Kidney epithelial cell (primary cell): ENCODE measurements around the gene GTF2A1. TPM values are rescaled to one million over a fixed set of nuclear protein-coding genes. Genes with fewer than 3 reads are reported as not detected.

Source experiments
- DNase-seq: peaks from one replicate; pipeline ENCODE4 v3.0.0-alpha.2; 2010; ENCODE audit warnings: low read depth
- H3K27me3 ChIP-seq: 2 replicates; pipeline ENCODE4 v1.6.0; 2011; ENCODE audit warnings: low read length; ENCODE audit not compliant: control insufficient read depth, insufficient read depth
- H3K36me3 ChIP-seq: 2 replicates; pipeline ENCODE4 v1.5.1; 2011; ENCODE audit warnings: low read length; ENCODE audit not compliant: control insufficient read depth, insufficient read depth
- H3K4me3 ChIP-seq: 2 replicates; pipeline ENCODE4 v1.5.1; 2011; ENCODE audit warnings: low read depth, mild to moderate bottlenecking, control low read depth, low read length
- total RNA-seq: library from RNA; depleted of rRNA; stranded (reverse); fragments of >200 nt; gene quantifications from 2 replicates; pipeline ENCODE4 v1.2.3, GENCODE V29; 2015
- TF ChIP-seq, protein P1 (sequence below): IDR thresholded peaks from 2 replicates; pipeline ENCODE4 v1.5.1; 2011; ENCODE audit warnings: mild to moderate bottlenecking, moderate library complexity, low read length, control low read depth, inconsistent platforms; ENCODE audit not compliant: insufficient read depth, poor library complexity, severe bottlenecking

GTF2A1 gene
- total RNA-seq, 1 donor from 2014 or later = 31.9 TPM

DNA sequence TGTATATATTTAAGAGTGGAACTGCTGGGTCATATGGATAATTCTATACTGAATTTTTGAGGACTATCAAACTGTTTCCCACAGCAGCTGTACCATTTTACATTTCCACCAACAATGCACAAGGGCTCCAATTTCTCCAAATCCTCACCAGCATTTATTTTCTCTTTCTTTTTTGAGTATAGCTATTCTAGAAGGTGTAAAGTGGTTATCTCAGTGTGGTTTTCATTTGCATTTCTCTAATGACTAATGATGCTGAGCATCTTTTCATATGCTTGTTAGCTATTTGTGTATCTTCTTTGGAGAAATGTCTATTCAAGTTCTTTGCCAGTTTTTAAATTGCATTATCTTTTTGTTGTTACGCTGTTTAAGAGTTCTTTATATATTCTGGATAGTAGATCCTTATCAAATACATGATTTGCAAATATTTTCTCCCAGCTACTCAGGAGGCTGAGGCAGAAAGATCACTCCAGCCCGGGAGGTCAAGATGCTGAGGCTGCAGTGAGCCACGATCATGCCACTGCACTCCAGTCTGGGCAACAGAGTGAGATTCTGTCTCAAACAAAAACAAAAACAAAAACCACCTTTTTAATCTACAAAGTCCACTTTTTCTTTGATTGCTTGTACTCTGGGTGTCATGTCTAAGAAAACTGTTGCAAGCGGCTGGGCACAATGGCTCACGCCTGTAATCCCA lies 32.8 kb downstream of the GTF2A1 start:
- H3K4me3 ChIP-seq = no peak overlapping the region
- no peaks in the 10 kb centered on the region for H3K27me3 ChIP-seq
- H3K36me3 ChIP-seq = peaks cover 1% of the 10 kb centered on the region
- no peak for DNase-seq
- TF ChIP-seq, protein P1, sequence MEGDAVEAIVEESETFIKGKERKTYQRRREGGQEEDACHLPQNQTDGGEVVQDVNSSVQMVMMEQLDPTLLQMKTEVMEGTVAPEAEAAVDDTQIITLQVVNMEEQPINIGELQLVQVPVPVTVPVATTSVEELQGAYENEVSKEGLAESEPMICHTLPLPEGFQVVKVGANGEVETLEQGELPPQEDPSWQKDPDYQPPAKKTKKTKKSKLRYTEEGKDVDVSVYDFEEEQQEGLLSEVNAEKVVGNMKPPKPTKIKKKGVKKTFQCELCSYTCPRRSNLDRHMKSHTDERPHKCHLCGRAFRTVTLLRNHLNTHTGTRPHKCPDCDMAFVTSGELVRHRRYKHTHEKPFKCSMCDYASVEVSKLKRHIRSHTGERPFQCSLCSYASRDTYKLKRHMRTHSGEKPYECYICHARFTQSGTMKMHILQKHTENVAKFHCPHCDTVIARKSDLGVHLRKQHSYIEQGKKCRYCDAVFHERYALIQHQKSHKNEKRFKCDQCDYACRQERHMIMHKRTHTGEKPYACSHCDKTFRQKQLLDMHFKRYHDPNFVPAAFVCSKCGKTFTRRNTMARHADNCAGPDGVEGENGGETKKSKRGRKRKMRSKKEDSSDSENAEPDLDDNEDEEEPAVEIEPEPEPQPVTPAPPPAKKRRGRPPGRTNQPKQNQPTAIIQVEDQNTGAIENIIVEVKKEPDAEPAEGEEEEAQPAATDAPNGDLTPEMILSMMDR = no peak

DNA sequence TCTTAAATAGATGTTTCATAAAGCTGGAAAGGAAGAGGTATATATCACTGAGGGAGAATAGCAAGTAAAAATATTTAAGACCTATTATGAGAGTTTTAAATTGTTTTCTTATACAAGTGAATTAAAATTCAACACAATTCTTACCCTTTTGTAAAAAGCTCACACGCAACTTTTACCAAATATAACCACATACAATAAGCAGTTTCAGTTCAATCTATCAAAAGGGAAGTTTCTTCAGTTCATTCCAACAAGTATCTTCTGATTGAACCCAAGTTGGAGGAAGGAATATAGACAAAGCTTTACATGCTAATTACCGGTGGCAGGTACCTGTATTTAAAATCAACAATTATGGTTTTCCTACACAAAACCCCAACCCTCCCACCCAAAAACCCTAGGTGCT lies 41.1 kb downstream of the GTF2A1 start:
- TF ChIP-seq, protein P1 = no peak
- no peaks in the 10 kb centered on the region for H3K27me3 ChIP-seq
- DNase-seq = no peak
- H3K36me3 ChIP-seq = no peaks in the 10 kb centered on the region
- no peak overlapping the region for H3K4me3 ChIP-seq

DNA sequence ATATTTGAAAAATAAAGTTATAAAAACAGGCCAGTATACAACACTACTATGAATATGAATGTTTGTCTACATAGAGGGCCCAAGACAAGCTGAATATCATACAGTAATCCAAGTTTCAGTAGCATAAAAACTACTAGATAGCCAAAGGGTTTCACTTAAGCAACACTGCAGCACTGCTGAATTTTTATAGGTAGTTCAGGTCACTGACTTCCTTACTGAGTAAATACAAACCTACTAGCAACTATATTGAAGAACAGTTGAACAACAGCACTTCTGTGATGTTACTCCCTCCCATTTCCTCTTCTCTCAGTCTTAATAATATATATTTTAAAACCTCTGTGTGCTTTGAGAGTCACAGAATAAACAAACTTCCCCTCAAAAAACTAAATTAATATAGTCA lies 42.7 kb downstream of the GTF2A1 start:
- no peak for DNase-seq
- Histone ChIP-seq H3K4me3 (no peak overlapping the region), H3K27me3 (no peaks in the 10 kb centered on the region), H3K36me3 (no peaks in the 10 kb centered on the region)
- TF ChIP-seq, protein P1 = no peak

DNA sequence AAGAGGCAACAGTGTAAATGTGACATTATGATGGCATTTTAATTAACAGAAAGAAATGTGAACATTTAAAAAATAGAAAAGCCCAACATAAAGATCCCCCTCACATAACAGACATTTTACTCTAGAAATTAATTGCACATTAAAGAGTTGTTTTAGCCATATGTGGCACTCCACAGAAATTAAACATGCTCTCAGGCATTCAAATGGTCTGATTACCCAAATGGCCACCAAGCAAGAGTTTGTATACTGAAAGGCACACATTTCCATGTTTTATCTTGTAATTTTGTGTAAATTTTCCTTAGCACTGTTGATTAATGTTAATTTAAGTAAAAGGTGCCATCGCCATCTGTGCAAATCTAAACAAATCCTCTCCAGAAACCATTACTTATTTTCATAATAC lies 43.5 kb downstream of the GTF2A1 start:
- Histone ChIP-seq H3K36me3 (no peaks in the 10 kb centered on the region), H3K27me3 (no peaks in the 10 kb centered on the region), H3K4me3 (no peak overlapping the region)
- DNase-seq = no peak
- TF ChIP-seq, protein P1 = no peak

DNA sequence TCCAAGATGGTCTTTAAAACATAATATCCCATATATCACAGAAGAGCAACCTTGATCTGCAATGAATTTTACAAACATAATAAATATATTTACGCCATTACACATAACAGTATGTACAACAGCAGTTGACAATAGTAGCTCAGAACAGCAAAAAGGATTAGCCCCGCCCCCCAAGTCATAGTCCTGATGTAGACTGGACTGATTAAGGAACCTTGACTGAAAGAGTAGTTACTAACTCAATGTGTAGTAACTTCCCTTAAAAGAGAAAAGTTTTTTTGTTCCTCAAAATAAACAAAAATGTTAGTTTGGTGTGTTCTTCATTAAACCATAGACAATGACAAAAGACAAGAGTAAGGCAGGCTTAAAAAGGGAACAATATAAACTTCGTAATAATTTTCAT lies 44.5 kb downstream of the GTF2A1 start:
- TF ChIP-seq, protein P1 = no peak
- DNase-seq = no peak
- Histone ChIP-seq H3K36me3 (no peaks in the 10 kb centered on the region), H3K4me3 (no peak overlapping the region), H3K27me3 (no peaks in the 10 kb centered on the region)

DNA sequence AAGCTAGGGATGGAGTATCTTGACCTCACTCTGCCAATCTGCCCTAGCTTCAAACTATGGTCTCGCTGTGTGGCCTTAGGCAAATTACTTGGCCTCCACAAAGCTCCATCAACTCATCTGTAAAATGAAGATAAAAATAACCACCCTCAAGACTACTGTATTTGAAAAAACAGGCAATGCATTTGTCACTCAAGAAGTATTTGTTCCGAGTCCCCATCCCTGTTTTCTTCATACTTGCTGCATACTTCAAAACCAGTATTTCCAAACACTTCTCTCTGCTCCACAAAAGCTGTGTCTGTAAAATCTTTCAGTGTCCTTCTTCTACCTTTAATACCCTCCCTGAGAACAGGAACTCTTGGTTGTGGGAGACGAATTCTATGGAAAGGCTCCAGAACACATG lies 47.9 kb downstream of the GTF2A1 start:
- Histone ChIP-seq H3K36me3 (no peaks in the 10 kb centered on the region), H3K4me3 (no peak overlapping the region), H3K27me3 (no peaks in the 10 kb centered on the region)
- TF ChIP-seq, protein P1 = no peak
- DNase-seq = no peak
